ENCODE results near the gene AHRR.

AHRR gene

DNA sequence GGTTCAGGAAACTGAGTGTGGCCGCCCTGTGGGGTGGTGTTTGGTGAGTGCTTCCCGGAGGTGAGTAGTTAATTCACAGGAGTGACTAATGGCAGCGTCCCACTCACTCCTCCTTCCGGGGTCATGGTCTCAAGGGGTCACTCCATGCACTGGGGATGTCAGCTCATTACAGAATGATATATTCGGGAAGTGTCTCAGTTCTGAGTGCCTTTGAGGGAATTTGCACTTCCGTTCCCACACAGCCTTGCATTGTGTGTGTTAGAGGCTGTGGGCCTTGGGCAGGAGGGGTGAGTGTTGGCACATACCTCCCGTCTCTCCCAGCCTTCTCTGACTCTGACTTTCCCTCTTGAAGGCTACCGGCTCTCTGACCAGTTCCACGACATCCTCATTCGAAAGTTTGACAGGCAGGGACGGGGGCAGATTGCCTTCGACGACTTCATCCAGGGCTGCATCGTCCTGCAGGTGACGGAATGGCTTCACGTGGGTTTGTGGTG lies 10.5 kb upstream of the AHRR start:
- in situ Hi-C loops (cut with HindIII; ENCODE audit: low sequenced_read_pairs): no loop called here
- no peak overlapping the region for H3K4me3 ChIP-seq (ENCODE audit: low read depth, low read length)
- TF ChIP-seq, protein P1, sequence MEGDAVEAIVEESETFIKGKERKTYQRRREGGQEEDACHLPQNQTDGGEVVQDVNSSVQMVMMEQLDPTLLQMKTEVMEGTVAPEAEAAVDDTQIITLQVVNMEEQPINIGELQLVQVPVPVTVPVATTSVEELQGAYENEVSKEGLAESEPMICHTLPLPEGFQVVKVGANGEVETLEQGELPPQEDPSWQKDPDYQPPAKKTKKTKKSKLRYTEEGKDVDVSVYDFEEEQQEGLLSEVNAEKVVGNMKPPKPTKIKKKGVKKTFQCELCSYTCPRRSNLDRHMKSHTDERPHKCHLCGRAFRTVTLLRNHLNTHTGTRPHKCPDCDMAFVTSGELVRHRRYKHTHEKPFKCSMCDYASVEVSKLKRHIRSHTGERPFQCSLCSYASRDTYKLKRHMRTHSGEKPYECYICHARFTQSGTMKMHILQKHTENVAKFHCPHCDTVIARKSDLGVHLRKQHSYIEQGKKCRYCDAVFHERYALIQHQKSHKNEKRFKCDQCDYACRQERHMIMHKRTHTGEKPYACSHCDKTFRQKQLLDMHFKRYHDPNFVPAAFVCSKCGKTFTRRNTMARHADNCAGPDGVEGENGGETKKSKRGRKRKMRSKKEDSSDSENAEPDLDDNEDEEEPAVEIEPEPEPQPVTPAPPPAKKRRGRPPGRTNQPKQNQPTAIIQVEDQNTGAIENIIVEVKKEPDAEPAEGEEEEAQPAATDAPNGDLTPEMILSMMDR (IDR thresholded peaks at IDR 0.05; ENCODE audit: low read depth, low read length): no peak
- peak; percentile 40 for DNase-seq (ENCODE audit: low read depth, low spot score)

DNA sequence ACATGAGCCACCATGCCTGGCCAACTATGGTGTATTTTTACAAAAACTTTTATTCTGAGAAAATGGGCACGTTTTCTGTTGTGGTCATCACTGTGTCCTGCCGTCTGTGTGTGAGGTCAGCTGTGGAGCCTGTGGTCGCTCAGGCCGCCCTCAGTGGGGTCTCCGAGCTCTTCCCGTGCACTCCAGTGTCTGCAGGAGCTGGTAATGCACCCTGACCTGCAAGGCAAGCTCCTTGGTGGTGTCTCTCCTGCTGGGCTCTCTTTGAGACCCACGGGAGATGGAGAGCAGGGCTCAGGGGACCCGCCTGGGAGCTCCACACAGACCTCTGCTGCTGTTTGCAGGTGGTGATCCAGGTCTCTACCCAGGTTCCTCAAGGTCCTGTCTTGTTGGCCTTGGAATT lies 9.6 kb upstream of the AHRR start:
- TF ChIP-seq, protein P1 (IDR thresholded peaks at IDR 0.05; ENCODE audit: low read depth, low read length): no peak
- no peak overlapping the region for H3K4me3 ChIP-seq (ENCODE audit: low read depth, low read length)
- no peak for DNase-seq (ENCODE audit: low read depth, low spot score)
- in situ Hi-C loops (cut with HindIII; ENCODE audit: low sequenced_read_pairs): no loop called here

DNA sequence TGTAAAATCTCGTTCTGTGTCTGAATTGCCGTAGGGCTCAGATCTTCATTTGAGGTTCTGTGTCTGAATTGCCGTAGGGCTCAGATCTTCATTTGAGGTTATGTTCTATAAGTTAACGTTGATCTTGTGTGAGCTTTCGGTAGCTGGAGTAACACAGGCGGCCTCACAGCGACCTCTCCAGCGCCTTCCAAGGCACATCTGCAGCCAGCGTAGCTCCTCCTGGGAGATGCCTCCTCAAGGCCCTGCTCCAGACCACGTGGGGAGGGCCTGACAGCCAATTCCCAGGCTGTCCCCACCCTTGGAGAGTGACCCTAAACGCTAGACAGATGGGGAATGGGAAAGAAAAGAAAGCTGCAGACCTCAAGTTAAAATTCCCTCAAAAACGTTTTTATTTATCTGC lies 8.7 kb upstream of the AHRR start:
- H3K4me3 ChIP-seq (ENCODE audit: low read depth, low read length): no peak overlapping the region
- in situ Hi-C loops (cut with HindIII; ENCODE audit: low sequenced_read_pairs): no loop called here
- TF ChIP-seq, protein P1 (IDR thresholded peaks at IDR 0.05; ENCODE audit: low read depth, low read length): no peak
- DNase-seq (ENCODE audit: low read depth, low spot score): no peak

GRCh38 chr5:313265-313664 lies 8.2 kb upstream of the AHRR start:
- in situ Hi-C loops (cut with HindIII; ENCODE audit: low sequenced_read_pairs): no loop called here
- TF ChIP-seq, protein P1 (IDR thresholded peaks at IDR 0.05; ENCODE audit: low read depth, low read length): no peak

DNA sequence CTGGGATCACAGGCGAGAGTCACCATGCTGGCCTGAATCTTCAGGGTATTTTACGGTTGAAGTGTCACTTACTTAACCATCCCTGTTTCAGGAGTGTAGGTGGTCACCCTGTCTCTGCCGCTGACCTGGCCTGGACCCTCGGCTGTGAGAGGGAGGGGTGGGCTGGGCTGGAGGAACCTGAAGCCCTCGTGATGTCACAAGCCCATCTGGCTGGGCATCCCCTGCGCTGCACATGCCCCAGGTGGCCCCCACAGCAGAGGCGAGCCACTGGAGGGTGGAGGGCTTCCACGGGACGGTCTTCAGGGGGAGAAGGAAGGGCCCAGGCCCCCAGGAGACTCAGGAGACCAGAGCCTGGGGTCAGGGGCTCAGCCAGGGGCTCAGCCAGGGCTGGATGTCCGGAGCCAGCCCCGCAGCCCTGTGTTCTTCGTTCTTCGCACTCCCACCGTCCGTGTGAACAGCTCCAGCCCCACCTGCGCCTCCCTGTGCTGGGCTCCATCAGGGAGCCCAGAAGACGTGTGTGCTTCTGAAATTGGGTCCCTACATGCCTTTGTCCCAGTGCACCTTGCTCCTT lies 7.6 kb upstream of the AHRR start:
- TF ChIP-seq, protein P1 (IDR thresholded peaks at IDR 0.05; ENCODE audit: low read depth, low read length): no peak
- DNase-seq (ENCODE audit: low read depth, low spot score): no peak
- in situ Hi-C loops (cut with HindIII; ENCODE audit: low sequenced_read_pairs): no loop called here
- no peak overlapping the region for H3K4me3 ChIP-seq (ENCODE audit: low read depth, low read length)

More at GRCh38 chr5:313265-313664, 8.2 kb upstream of the AHRR start:
- no peak overlapping the region for H3K4me3 ChIP-seq (ENCODE audit: low read depth, low read length)
- no peak for DNase-seq (ENCODE audit: low read depth, low spot score)

DNA sequence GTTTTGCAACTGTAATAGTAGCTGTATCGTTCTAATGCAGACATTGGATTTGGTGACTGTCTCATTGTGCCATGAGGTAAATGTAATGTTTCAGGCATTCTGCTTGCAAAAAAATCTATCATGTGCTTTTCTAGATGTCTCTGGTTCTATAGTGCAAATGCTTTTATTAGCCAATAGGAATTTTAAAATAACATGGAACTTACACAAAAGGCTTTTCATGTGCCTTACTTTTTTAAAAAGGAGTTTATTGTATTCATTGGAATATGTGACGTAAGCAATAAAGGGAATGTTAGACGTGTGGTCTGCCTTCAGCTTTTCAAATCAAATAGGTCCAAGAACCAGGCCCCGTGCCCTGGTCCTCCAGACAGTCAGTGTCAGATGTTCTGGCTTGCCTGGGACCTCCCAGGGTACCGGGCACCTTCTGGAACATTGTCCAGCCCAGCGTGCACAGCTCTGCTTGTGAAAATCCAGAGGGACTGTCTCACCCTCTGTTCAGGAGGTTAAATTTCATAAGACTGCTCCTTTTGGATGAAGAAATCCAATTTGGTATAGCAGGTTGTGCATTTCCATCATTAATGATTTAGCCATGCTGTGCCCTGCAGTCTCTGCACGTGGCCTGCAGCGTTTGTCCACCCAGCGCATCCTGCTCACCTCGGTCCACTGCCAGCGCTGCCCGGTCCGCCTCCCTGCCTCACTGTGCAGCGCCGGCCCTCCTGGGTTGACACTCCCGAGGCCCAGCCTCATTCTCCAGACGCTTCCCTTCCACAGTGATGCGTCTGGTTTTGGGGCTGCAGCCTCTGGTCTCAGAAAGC lies 6.6 kb upstream of the AHRR start:
- TF ChIP-seq, protein P1 (IDR thresholded peaks at IDR 0.05; ENCODE audit: low read depth, low read length): no peak
- DNase-seq (ENCODE audit: low read depth, low spot score): no peak
- in situ Hi-C loops (cut with HindIII; ENCODE audit: low sequenced_read_pairs): no loop called here
- H3K4me3 ChIP-seq (ENCODE audit: low read depth, low read length): no peak overlapping the region

Measured in astrocyte of the spinal cord (primary cell).